Lower lobe of right lung (tissue), 2 donors: Measurements from ENCODE around the gene CTNNA3. TPM values are rescaled to one million over a fixed set of nuclear protein-coding genes. Genes with fewer than 3 reads are reported as not detected.

ENCODE experiments used
- ATAC-seq, 2 donors: fragments of 200-7000 bp; cut with Tn5 transposase; one replicate each; pipeline ENCODE4 v1.9.1; 2020 to 2022; ENCODE audit warnings: mild to moderate bottlenecking in 2 of 2, moderate library complexity in 2 of 2
- DNase-seq: peaks from one replicate; pipeline ENCODE4 v3.0.0-alpha.2; 2020
- H3K27ac ChIP-seq: fragments of 200-600 bp; one replicate; pipeline ENCODE4 v1.8.0; 2022
- H3K27me3 ChIP-seq: fragments of 200-600 bp; one replicate; pipeline ENCODE4 v1.8.0; 2022; ENCODE audit warnings: low read depth
- H3K36me3 ChIP-seq: fragments of 200-600 bp; one replicate; pipeline ENCODE4 v1.8.0; 2022; ENCODE audit warnings: mild to moderate bottlenecking
- H3K4me1 ChIP-seq: fragments of 200-600 bp; one replicate; pipeline ENCODE4 v1.8.0; 2022
- H3K4me3 ChIP-seq: fragments of 200-600 bp; one replicate; pipeline ENCODE4 v1.8.0; 2022; ENCODE audit warnings: mild to moderate bottlenecking
- H3K9me3 ChIP-seq: fragments of 200-600 bp; one replicate; pipeline ENCODE4 v1.8.0; 2022
- intact Hi-C: fragments of 100-400 bp; cut with DNase I; formaldehyde crosslinking; loops from one replicate; pipeline ENCODE4 v1.11.0; 2022
- total RNA-seq: library from RNA; stranded (reverse); fragmentation: NEBNext Ultra II Directional; extraction: Animal tissue kit (Norgen Biotek cat#: 25700); gene quantifications from one replicate; pipeline ENCODE4 v1.2.1, GENCODE V29; 2021
- TF ChIP-seq, protein P1 (sequence below): fragments of 200-600 bp; IDR thresholded peaks from one replicate; pipeline ENCODE4 v1.8.0; 2022; ENCODE audit warnings: antibody characterized with exemption, mild to moderate bottlenecking
- donor health status: DM: no; HTN: yes; CAD: no; lungs with severe emphysema.

Gene CTNNA3
- total RNA-seq, 1 donor from 2014 or later = not detected

- no peak for ATAC-seq
- DNase-seq = no peak
- H3K27ac ChIP-seq = no peak overlapping the region
Measured at GRCh38 chr10:66822801-66823200, 873.2 kb downstream of the CTNNA3 start.

DNA sequence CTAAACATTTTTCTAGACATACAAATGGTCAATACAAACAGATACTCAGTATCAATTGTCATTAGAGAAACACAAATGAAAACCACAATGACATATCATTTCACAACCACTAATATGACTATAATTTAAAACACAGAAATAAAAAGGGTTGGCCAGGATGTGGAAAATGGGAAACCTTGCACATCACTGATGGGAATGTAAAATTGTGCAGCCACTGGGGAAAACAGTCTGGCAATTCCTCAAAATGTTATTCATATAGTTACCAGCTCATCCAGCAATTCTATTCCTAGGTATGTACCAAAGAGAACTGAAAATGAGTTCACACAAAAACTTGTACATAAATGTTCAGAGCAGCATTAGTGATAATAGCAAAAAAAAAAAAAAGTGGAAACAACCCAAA is 876.3 kb downstream of the CTNNA3 start:
- ATAC-seq (no peak), DNase-seq (no peak)
- TF ChIP-seq, protein P1, sequence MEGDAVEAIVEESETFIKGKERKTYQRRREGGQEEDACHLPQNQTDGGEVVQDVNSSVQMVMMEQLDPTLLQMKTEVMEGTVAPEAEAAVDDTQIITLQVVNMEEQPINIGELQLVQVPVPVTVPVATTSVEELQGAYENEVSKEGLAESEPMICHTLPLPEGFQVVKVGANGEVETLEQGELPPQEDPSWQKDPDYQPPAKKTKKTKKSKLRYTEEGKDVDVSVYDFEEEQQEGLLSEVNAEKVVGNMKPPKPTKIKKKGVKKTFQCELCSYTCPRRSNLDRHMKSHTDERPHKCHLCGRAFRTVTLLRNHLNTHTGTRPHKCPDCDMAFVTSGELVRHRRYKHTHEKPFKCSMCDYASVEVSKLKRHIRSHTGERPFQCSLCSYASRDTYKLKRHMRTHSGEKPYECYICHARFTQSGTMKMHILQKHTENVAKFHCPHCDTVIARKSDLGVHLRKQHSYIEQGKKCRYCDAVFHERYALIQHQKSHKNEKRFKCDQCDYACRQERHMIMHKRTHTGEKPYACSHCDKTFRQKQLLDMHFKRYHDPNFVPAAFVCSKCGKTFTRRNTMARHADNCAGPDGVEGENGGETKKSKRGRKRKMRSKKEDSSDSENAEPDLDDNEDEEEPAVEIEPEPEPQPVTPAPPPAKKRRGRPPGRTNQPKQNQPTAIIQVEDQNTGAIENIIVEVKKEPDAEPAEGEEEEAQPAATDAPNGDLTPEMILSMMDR = no peak
- intact Hi-C loops = no loop called here
- Histone ChIP-seq H3K36me3 (no peaks in the 10 kb centered on the region), H3K4me3 (no peak overlapping the region), H3K27me3 (no peaks in the 10 kb centered on the region), H3K27ac (no peak overlapping the region), H3K9me3 (no peaks in the 10 kb centered on the region), H3K4me1 (no peaks in the 10 kb centered on the region)

More at GRCh38 chr10:66822801-66823200, 873.2 kb downstream of the CTNNA3 start:
- no peaks in the 10 kb centered on the region for H3K27me3 ChIP-seq
- H3K9me3 ChIP-seq = no peaks in the 10 kb centered on the region
- intact Hi-C loops = no loop called here
- no peaks in the 10 kb centered on the region for H3K4me1 ChIP-seq
- TF ChIP-seq, protein P1 = no peak
- H3K4me3 ChIP-seq = no peak overlapping the region
- no peaks in the 10 kb centered on the region for H3K36me3 ChIP-seq

DNA sequence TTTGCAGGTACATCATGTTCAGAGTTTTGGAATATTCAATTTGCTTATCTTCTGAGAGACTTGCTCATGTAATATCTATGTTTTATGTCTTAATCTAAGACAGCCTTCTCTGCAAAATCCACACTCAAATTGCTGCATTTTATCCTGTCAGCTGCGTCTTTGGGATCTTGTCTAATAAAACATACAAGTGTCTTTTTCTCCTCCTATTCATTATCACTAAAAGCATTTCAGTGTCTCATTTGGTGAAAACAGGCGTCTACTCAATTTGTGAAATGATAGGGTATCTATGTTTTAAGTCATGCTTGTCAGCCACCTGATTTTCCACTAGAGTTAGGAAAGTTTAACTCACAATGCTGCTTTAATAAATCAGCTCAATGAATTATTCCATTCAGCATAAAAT is 882.9 kb downstream of the CTNNA3 start:
- DNase-seq (no peak), ATAC-seq (no peak)
- TF ChIP-seq, protein P1 = no peak
- Histone ChIP-seq H3K4me1 (no peaks in the 10 kb centered on the region), H3K27me3 (no peaks in the 10 kb centered on the region), H3K27ac (no peak overlapping the region), H3K4me3 (no peak overlapping the region), H3K36me3 (no peaks in the 10 kb centered on the region), H3K9me3 (no peaks in the 10 kb centered on the region)
- intact Hi-C loops = no loop called here

- intact Hi-C loops = no loop called here
- DNase-seq = no peak
- H3K4me3 ChIP-seq = no peak overlapping the region
- H3K27me3 ChIP-seq = no peaks in the 10 kb centered on the region
- no peaks in the 10 kb centered on the region for H3K9me3 ChIP-seq
- TF ChIP-seq, protein P1 = no peak
- no peak for ATAC-seq
- H3K36me3 ChIP-seq = no peaks in the 10 kb centered on the region
- H3K4me1 ChIP-seq = no peaks in the 10 kb centered on the region
- H3K27ac ChIP-seq = no peak overlapping the region
Measured at GRCh38 chr10:66811211-66811610, 884.8 kb downstream of the CTNNA3 start.

DNA sequence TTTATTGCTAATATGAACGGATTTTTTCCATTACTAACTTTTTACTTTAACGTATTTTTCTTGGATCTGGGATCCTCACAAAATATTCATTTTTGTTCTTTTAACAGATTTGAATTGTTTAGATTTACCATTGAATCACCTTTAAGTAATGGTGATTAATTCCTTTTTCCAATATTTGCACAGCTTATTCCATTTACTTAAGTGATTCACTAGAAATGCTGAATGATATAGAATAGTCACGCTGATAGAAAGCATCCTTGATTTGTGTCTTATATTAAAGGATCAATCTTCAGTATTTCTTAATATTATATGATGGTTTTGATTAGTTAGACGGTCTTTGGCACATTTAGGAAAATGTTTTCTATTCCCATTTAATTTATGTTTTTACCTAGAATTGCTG is 886.6 kb downstream of the CTNNA3 start:
- Histone ChIP-seq H3K36me3 (no peaks in the 10 kb centered on the region), H3K27me3 (no peaks in the 10 kb centered on the region), H3K4me1 (no peaks in the 10 kb centered on the region), H3K4me3 (no peak overlapping the region), H3K9me3 (no peaks in the 10 kb centered on the region), H3K27ac (no peak overlapping the region)
- ATAC-seq (no peak), DNase-seq (no peak)
- TF ChIP-seq, protein P1 = no peak
- intact Hi-C loops = no loop called here

- Histone ChIP-seq H3K36me3 (no peaks in the 10 kb centered on the region), H3K4me1 (no peaks in the 10 kb centered on the region), H3K9me3 (no peaks in the 10 kb centered on the region), H3K27me3 (no peaks in the 10 kb centered on the region), H3K27ac (no peak overlapping the region), H3K4me3 (no peak overlapping the region)
- DNase-seq = no peak
- no peak for ATAC-seq
- TF ChIP-seq, protein P1 = no peak
- intact Hi-C loops = no loop called here
Measured at GRCh38 chr10:66805612-66806011, 890.4 kb downstream of the CTNNA3 start.
